Stimulated activated CD8-positive, alpha-beta memory T cell treated with anti-CD3 and anti-CD28 coated beads, Interleukin-15, amount 100 ng/mL, for 1 hour (primary cell): ENCODE results near the gene ZCCHC9.
"Not testable (repeated sequence)": the region's sequence is repeated elsewhere in the genome, so short reads cannot be mapped to it uniquely, and the experiment has no call there.

Experiments used
- DNase-seq: peaks from one replicate; pipeline ENCODE4 v3.0.0-alpha.2; 2020; ENCODE audit warnings: low read depth

The ZCCHC9 gene

DNA sequence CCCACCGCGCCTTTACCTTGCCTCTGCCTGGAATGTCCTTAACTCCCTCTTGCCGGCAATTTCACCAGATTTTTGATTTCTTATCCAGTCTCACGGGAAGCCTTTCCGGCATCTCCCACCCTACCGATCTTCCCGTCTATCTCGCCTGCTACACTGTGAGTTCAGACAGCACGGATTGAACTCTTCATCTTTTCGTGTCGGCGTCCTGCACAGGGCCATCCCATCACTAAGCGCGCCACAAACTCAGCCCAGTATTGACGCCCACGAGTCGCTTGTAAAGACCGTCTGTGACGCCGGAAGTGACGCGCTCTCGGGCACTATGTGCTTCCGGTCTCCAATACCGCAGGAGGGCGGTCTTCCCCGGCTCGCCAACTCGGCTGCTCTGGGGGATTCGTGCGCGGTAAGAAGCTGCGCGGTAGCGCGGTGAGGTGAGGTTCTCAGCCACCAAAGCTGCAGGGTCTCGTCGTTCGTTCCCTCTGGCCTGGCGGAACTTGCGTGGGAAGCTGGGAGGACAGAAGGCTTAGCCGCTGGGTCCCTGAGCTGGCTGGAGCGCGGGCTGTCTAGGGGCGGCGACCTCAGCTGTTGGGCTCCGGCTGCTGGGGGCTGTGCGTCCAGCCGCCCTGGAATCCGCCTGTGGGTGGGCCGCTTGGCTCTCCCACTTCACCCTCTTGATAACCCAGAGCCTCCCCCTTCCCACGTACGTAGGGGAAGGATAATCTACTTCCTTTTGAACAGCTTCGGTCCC, at the start of gene ZCCHC9:
TSS of gene ZCCHC9 (plus strand) at position 317 of the 745 bp plus-strand sequence. CDS start 3,171 bp downstream, outside the sequence.
- DNase-seq, result peak; percentile 84

DNA sequence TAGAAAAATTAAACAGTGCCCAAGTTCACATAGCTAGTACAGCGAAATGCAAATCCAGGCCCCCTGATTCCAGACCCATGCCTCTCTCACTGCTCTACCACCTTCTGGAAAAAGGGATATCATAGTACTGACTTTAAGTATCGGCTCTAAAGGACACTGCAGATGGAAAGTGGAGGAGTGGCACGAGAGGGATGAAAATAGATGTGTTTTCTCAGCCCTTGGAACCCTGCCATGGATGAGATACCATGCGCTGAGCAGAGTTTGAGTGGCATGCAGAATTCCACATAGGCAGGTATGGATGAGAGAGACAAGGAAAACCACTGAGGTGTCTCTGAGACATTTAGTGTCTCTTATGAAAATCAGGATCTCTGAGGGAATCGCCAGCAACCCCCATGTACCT, 49.5 kb upstream of the ZCCHC9 start:
- DNase-seq, result no peak

DNA sequence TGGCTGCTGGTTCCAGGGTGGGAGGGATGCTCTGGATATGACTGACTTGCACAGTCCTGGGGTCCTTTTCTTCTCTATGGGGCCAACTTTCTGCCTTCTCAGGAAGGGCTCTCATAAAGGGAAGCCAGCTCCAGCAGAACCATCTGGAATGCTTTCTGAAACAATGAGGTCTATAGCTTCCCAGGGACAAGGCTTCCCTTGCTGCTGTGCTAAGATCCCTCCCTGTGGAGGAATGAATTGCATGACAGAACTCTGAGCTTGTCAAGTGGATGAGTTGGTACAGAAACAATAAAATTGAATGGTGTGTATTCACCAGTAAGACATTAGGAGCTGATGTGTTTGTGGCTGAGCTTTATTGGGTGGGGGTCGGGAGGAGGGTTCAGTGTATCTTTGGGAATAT, 48.5 kb upstream of the ZCCHC9 start:
- no peak for DNase-seq

- no peak for DNase-seq
Observed at GRCh38 chr5:81253875-81254274, 47.5 kb upstream of the ZCCHC9 start.

- DNase-seq, result no peak
Observed at GRCh38 chr5:81254886-81255559, 46.4 kb upstream of the ZCCHC9 start.

- DNase-seq, result no peak
Observed at GRCh38 chr5:81256766-81257165, 44.6 kb upstream of the ZCCHC9 start.

DNA sequence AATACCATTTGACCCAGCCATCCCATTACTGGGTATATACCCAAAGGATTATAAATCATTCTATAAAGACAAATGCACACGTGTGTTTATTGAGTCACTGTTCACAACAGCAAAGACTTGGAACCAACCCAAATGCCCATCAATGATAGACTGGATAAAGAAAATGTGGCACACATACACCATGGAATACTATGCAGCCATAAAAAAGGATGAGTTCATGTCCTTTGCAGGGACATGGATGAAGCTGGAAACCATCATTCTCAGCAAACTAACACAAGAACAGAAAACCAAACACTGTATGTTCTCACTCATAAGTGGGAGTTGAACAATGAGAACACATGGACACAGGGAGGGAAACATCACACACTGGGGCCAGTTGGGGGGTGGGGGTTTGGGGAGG, 38.6 kb upstream of the ZCCHC9 start:
- DNase-seq, result not testable (repeated sequence)

DNA sequence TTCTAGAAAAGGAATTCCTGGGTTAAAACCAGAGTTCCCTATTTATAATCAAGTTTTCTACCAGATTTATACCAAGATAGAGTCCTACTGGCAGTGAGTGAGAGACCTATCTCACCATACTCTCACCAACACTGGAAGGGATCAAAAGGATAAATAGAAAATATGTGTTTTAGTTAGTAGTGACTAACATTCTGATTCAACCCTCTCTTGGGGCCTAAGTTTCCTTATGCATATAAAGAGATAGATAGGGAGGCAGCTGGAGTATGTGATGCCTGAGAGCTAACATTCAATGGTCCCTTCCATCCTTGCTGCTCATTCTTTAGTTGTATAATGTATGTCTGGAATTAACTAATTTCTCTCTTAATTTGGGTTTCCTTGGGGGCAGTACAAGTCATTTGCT, 36.3 kb upstream of the ZCCHC9 start:
- DNase-seq, result no peak

DNA sequence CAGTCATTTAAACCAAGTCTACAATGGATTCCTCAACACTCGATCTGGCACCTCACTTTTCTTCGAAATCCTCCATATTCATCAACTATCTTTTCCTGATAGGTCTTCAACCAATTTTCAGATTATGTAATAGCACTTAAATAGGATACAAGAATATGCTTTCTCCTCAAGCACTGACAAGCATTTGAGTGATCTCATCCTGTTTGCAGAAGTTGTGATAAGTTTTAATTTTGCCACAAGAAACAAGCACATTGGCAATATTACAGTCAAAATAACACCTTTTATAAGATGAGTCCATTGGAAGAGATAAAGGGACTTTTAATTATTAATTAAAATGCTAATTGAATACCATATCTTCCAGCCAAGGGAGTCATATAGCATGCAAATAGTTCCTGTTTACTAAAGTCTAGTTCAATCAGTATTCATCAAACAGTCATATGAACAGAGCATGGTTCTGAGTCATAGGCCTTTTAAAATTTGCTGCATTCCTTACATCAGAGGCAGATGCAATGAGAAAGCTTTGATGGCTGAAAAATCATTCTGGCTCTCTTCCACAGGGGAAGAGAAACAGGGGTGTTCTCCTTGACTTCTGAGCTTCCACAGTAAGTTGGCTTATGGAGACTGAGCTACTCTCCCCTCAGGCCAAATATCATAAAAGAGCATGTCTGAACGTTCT, 32.7 kb upstream of the ZCCHC9 start:
- no peak for DNase-seq

DNA sequence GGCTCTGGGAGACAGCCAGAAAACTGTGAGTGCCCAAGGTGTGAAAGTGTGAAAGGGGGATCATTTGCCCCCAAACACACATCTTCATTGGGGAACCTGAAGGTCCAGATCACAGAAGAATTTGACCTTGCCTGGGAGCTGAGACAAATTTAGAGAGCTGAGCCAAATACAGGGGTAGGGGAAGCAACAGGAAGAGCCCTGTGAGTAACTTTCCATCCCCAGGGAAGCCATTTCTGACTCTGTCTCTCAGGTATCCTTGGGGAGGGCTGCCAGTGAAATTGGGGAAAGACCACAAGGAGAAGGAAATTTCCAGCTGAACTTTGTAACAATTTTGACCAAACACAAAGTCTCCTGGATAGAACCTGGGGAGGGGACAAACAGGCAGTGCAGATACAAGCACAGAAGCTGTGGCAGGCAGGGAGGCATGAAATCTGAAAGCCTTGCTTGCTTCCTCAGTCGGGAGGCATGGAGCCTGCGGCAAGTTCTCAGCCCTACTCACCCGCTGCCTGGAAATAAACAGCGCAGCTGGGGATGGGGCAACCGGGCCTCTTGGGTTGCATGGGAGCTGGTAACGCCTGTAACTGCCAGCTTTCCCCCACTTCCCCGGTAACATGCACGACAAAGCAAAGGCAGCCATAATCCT, 31.5 kb upstream of the ZCCHC9 start:
- no peak for DNase-seq

- DNase-seq, result not testable (repeated sequence)
Observed at GRCh38 chr5:81270394-81271027, 30.9 kb upstream of the ZCCHC9 start.

- no peak for DNase-seq
Observed at GRCh38 chr5:81283976-81284375, 17.4 kb upstream of the ZCCHC9 start.

DNA sequence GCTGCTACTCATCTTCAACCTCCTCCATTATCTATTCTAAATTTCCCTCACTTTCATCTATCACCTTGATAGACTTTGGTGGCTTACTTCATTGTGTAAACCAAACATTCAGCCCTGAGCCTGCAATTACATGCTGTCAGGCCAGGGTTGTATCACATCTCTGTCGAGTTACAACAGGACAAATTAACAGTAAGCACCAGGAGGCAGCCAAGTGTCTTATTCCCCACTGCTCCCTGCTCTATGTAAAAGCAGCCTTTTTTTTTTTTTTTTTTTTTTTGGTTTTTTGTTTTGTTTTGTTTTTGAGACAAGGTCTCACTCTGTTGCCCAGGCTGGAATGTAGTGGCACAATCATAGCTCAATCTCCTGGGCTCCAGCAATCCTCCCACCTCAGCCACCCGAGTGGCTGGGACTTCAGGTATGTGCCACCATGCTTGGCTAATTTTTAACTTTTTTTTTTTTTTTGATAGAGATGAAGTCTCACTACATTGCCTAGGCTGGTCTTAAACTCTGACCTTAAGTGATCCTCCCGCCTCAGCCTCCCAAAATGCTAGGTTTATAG, 15.2 kb upstream of the ZCCHC9 start:
- no peak for DNase-seq

DNA sequence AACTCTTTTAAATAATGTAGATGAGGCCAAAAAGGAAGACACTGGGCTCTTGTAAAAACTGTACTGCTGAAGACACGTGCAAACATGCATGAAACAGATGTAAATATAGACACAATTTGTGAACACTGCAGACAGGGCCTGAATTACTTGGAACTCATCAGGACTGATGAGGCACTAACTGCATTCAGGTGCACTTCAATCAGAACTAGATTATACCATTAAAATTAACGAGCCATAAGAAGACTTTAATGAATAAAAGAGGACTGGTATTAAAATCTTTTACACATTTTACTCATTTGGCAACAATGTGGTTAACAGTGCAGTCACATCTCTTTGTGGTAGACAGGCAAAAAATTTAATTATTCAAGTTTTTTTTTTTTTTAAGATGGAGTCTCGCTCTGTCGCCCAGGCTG, 13.4 kb upstream of the ZCCHC9 start:
- DNase-seq, result no peak

GRCh38 chr5:81290146-81290545, 11.2 kb upstream of the ZCCHC9 start:
- no peak for DNase-seq

DNA sequence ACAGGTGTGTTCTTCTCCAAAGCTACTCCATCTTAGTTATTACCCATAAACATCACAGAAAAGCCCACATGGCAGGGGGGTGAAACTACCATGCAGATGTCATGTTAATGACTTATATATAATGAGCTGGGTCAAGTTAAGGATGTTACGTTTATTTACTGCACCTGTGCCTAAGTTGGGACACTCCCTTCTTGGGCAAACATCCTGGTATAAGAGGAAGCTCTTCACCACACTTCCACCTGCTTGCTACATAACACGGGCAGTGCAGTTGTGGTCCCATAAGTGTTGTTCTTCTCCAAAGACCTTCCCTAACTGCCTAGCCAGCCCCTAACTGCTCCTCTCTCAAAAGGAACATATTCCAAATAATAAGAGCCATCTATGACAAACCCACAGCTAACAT, 9.3 kb upstream of the ZCCHC9 start:
- DNase-seq, result no peak

DNA sequence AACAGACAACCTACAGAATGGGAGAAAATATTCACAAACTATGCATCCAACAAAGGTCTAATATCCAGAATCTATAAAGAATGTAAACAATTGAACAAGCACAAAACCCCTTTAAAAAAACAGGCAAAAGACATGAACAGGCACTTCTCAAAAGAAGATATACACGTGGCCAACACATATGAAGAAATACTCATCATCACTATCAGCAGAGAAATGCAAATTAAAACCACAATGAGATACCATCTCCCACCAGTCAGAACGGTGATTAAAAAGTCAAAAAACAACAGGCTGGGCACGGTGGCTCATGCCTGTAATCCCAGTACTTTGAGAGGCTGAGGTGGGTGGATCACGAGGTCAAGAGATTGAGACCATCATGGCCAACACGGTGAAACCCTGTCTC, 7.4 kb upstream of the ZCCHC9 start:
- not testable (repeated sequence) for DNase-seq

DNA sequence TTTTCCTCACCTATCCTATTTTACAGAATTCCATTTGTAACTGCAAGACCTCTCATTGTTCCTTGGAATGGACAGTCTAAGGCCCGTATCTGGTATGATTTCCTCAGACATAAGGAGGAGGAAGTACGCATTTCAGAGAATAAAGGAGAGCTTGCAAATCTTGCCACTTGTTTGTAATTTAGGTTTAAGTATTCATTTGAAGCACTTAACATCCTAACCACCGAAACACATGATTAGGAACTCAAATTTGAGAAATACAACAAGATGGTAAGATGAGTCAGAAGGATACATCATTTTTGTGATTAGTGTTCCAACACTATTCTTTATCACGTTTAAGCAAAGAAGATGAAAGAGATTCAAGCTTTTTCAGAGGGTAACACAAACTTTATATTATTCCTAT, 3.9 kb upstream of the ZCCHC9 start:
- no peak for DNase-seq

DNA sequence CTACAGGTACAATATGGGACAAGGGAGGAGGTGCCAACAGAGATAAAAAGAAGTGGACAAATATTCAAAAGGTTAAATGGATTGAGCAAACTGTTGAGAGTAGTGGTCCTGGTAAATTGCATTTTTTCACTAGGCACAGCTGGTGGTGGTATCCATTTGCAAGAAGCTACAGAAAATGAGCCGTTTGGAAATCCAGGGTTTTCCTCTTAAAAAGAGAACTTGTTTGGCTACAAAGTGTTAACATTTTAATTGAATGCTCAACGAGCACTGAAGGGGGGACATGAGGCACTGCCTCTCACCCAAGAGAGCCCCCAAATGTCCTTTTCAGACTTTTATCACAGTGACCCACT, 491 bp upstream of the ZCCHC9 start:
- no peak for DNase-seq

DNA sequence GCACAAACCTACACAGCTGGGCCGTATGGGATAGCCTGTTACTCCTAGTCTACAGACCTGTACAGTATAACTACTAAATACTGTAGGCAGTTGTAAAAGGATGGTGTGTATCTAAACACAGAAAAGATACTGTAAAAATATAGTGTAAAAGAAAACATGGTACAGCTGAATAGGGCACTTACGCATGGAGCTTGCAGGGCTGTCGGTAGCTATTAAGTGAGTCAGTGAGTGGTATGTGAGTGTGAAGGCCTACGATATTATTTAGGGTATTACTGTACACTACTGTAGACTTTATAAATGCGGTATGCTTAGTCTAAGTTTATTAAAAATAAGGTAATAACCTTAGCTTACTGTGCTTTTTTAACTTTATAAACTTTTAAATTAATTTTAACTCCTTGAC, 1.2 kb downstream of the ZCCHC9 start:
- no peak for DNase-seq

DNA sequence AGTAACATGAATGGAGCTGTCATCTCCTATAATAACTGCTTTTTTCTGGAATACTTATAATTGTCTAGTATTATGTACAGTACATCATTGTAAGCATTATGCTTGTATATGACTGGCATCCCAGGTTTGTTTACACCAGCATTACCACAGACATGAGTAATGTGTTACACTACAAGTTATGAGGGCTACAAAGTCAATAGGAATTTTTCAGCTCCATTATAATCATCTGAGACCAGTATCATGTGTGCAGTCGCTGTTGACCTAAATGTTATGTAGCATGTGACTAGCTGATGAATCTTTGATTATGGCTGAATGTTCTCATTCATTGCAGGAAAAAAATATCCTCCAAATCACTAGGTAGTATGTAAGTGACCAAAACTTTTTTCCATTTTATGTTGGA, 2.2 kb downstream of the ZCCHC9 start:
- DNase-seq, result no peak

DNA sequence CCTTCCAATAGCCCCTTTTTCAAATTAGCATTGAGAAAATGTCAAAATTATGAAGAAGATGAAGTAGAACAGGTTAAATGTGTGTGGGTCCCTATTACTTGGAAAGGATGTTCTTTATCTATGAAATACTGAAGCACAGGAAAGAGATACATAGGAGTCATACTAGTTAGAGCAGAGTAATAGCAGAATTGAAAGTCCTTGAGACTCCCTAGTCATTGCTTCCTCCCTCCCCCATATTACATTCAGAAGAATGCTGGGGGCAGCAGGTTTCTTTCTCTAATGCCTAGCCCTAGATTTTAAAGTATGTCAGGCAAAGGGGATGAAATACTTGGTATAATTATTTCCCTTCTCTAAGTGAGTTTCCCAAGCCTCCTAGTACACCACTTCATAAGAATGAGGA, 4.4 kb downstream of the ZCCHC9 start:
- DNase-seq, result no peak
